AG04450 (cell line): ENCODE measurements around the gene IL18. TPM values are rescaled to one million over a fixed set of nuclear protein-coding genes. Genes with fewer than 3 reads are reported as not detected.
"Not testable (repeated sequence)": the region's sequence is repeated elsewhere in the genome, so short reads cannot be mapped to it uniquely, and the experiment has no call there.

ENCODE experiments used
- CTCF ChIA-PET: fragments of 300-600, 350-600 bp; formaldehyde crosslinking; extraction: SDS; loops from one replicate; lab custom pipeline; 2022; ENCODE audit warnings: antibody characterized with exemption, inconsistent platforms; lab: Charles Lee
- POLR2A ChIA-PET: fragments of 350-600 bp; formaldehyde crosslinking; extraction: SDS; loops from one replicate; lab custom pipeline; 2021; ENCODE audit warnings: antibody characterized with exemption, inconsistent platforms; lab: Yijun Ruan, JAX
- DNase-seq: peaks from one replicate; pipeline ENCODE4 v3.0.0-alpha.2; 2011; ENCODE audit warnings: low read depth, low spot score
- H3K27ac ChIP-seq: one replicate; pipeline ENCODE4 v1.5.1; 2012; ENCODE audit warnings: low read depth, low read length, control low read depth
- H3K27me3 ChIP-seq: one replicate; pipeline ENCODE4 v1.6.0; 2012; ENCODE audit warnings: low read length; ENCODE audit not compliant: control insufficient read depth, insufficient read depth
- H3K4me3 ChIP-seq: 2 replicates; pipeline ENCODE4 v1.5.1; 2011; ENCODE audit warnings: mild to moderate bottlenecking, low read depth, low read length, control low read depth
- H3K9me3 ChIP-seq: 2 replicates; pipeline ENCODE4 v1.5.1; 2012; ENCODE audit warnings: low read length; ENCODE audit not compliant: control insufficient read depth, insufficient read depth
- CTCF ChIP-seq: IDR thresholded peaks from 2 replicates; pipeline ENCODE4 v1.5.1; 2011; ENCODE audit warnings: low read depth, low read length, control low read depth, inconsistent platforms
- polyA plus RNA-seq: library from polyadenylated mRNA; depleted of rRNA; stranded (reverse); fragments of >200 nt; gene quantifications from 2 replicates; pipeline ENCODE4 v1.2.3, GENCODE V29; 2011

IL18 gene
- polyA plus RNA-seq, 1 experiment, result 0.46 TPM

- Histone ChIP-seq H3K27ac (no peak overlapping the region), H3K9me3 (peaks cover 4% of the 10 kb centered on the region; the same call in 1 of the 2 replicates), H3K4me3 (no peak overlapping the region), H3K27me3 (no peaks in the 10 kb centered on the region)
- TF ChIP-seq CTCF, result no peak
- DNase-seq, result no peak
- ChIA-PET POLR2A (no interaction called here), CTCF (interaction anchor here (1.0 to 2.1 kb wide), 2 partner anchors 13 to 74 kb away, joined by 4 to 12 read pairs; no protein-coding TSS in a partner anchor)
These were observed 42.2 kb upstream of the IL18 start for GRCh38 chr11:112206071-112206470.

- Histone ChIP-seq H3K4me3 (no peak overlapping the region), H3K27ac (no peak overlapping the region), H3K27me3 (no peaks in the 10 kb centered on the region), H3K9me3 (no peaks in the 10 kb centered on the region)
- TF ChIP-seq CTCF, result no peak
- CTCF ChIA-PET, result interaction anchor here (0.6 to 1.1 kb wide), 2 partner anchors 81 to 87 kb away, joined by 4 to 6 read pairs; no protein-coding TSS in a partner anchor
- POLR2A ChIA-PET, result no interaction called here
- DNase-seq, result no peak
These were observed 36.4 kb upstream of the IL18 start for GRCh38 chr11:112200252-112200651.

- DNase-seq, H3K9me3 ChIP-seq, H3K27ac ChIP-seq, POLR2A ChIA-PET, CTCF ChIA-PET, H3K27me3 ChIP-seq, H3K4me3 ChIP-seq: not testable (repeated sequence)
These were observed 35.2 kb upstream of the IL18 start for GRCh38 chr11:112199101-112199500.

GRCh38 chr11:112196519-112197087 is 32.7 kb upstream of the IL18 start:
- no peaks in the 10 kb centered on the region for H3K9me3 ChIP-seq
- no peak overlapping the region for H3K27ac ChIP-seq
- CTCF ChIA-PET, result interaction anchor here (0.7 to 1.7 kb wide), 3 partner anchors 21 to 96 kb away, joined by 3 to 5 read pairs (median 4); partner anchors contain the start of gene BCO2
- no peak overlapping the region for H3K4me3 ChIP-seq
- no peaks in the 10 kb centered on the region for H3K27me3 ChIP-seq
- POLR2A ChIA-PET, result no interaction called here
- DNase-seq, result no peak
- TF ChIP-seq CTCF, result no peak

- Histone ChIP-seq H3K4me3 (no peak overlapping the region), H3K27ac (no peak overlapping the region), H3K9me3 (no peaks in the 10 kb centered on the region), H3K27me3 (no peaks in the 10 kb centered on the region)
- POLR2A ChIA-PET, result no interaction called here
- CTCF ChIA-PET, result interaction anchor here (0.8 to 1.0 kb wide), 2 partner anchors 21 to 23 kb away, joined by 3 to 4 read pairs; partner anchors contain the start of gene BCO2
- no peak for TF ChIP-seq CTCF
- DNase-seq, result no peak
These were observed 32.1 kb upstream of the IL18 start for GRCh38 chr11:112195951-112196351.

DNA sequence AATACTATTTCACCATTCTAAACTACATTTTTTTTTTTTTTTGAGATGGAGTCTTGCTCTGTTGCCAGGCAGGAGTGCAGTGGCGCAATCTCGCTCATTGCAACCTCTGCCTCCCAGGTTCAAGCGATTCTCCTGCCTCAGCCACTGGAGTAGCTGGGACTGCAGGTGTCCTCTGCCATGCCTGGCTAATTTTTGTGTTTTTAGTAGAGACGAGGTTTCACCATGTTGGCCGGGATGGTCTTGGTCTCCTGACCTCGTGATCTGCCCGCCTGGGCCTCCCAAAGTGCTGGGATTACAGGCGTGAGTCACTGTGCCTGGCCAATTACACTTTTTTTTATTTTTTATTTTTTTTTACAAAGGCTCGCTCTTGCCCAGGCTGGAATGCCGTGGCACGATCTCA is 31.2 kb upstream of the IL18 start:
- H3K27me3 ChIP-seq, H3K27ac ChIP-seq, CTCF ChIA-PET, DNase-seq, H3K9me3 ChIP-seq, POLR2A ChIA-PET, H3K4me3 ChIP-seq: not testable (repeated sequence)
